Tibial nerve (tissue), 4 donors: ENCODE results near the gene MRFAP1. TPM values are rescaled to one million over a fixed set of nuclear protein-coding genes. Genes with fewer than 3 reads are reported as not detected.
A peak's percentile ranks its signal among the peaks of the same experiment; 100 is the strongest.
"Not testable (repeated sequence)": the region's sequence is repeated elsewhere in the genome, so short reads cannot be mapped to it uniquely, and the experiment has no call there.

ENCODE experiments used
- DNase-seq, 2 donors: peaks; one replicate each; pipeline ENCODE4 v3.0.0-alpha.2; 2019; ENCODE audit warnings: low spot score in 2 of 2
- H3K27ac ChIP-seq, 4 donors: fragments of 200-600 bp; sonication (generic) in 3 of 4; one replicate each; pipeline ENCODE4 v1.5.1; 2017 to 2019; ENCODE audit warnings: mild to moderate bottlenecking in 1 of 4
- H3K27me3 ChIP-seq, 2 donors: fragments of 200-600 bp; sonication (generic) in 1 of 2; one replicate each; pipeline versions ENCODE4 v1.5.1 to v1.6.0; 2017 to 2019
- H3K36me3 ChIP-seq, 3 donors: fragments of 200-600 bp; sonication (generic); one replicate each; pipeline ENCODE4 v1.5.1; 2018 to 2019
- H3K4me1 ChIP-seq, 4 donors: fragments of 200-600 bp; sonication (generic) in 3 of 4; one replicate each; pipeline ENCODE4 v1.5.1; 2017 to 2019
- H3K4me3 ChIP-seq, 4 donors: fragments of 200-600 bp; sonication (generic) in 3 of 4; one replicate each; pipeline ENCODE4 v1.5.1; 2017 to 2019; ENCODE audit warnings: mild to moderate bottlenecking in 1 of 4, moderate library complexity in 1 of 4
- H3K9me3 ChIP-seq, 4 donors: fragments of 200-600 bp; sonication (generic) in 3 of 4; one replicate each; pipeline ENCODE4 v1.5.1; 2017 to 2019
- EP300 ChIP-seq, 2 donors: sonication (generic); formaldehyde crosslinking; IDR thresholded peaks; one replicate each; pipeline ENCODE4 v1.6.1; 2017; ENCODE audit warnings: antibody characterized with exemption in 2 of 2, mild to moderate bottlenecking in 1 of 2
- POLR2A ChIP-seq, 2 donors: fragments of 450-650 bp; IDR thresholded peaks; one replicate each; pipeline ENCODE4 v1.6.1; 2017; ENCODE audit warnings: antibody characterized with exemption in 2 of 2, mild to moderate bottlenecking in 2 of 2, moderate library complexity in 2 of 2
- WGBS, 2 donors: methylation state at CpG; one replicate each; pipeline ENCODE4 v1.1.5; 2018; 5-methylcytosine and 5-hydroxymethylcytosine counted together
- total RNA-seq, 4 donors: library from RNA; depleted of rRNA; stranded (reverse); fragments of >200 nt; gene quantifications; one replicate each; pipeline ENCODE4 v1.1.0, GENCODE V29; 2016
- TF ChIP-seq, protein P1 (sequence below), 5 experiments: fragments of 200-600 bp in 3 of 5; fragments of 450-650 bp in 2 of 5; sonication (generic) in 3 of 5; IDR thresholded peaks; one replicate each; pipeline ENCODE4 v1.5.1; 2016 to 2019; ENCODE audit warnings: antibody characterized with exemption in 5 of 5, mild to moderate bottlenecking in 3 of 5, moderate library complexity in 2 of 5

Gene MRFAP1
- total RNA-seq, 4 donors from 2014 or later: 176 to 300 (median 202) TPM

DNA sequence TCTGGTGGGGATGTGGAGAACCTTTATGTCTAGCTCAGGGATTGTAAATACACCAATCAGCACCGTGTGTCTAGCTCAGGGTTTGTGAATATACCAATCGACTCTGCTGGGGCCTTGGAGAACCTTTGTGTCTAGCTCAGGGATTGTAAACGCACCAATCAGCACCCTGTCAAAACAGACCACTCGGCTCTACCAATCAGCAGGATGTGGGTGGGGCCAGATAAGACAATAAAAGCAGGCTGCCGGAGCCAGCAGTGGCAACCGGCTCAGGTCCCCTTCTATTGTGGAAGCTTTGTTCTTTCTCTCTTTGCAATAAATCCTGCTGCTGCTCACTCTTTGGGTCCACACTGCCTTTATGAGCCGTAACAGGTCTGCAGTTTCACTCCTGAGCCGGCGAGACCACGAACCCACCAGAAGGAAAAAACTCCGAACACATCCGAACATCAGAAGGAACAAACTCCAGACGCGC lies 32.7 kb downstream of the MRFAP1 start:
- H3K9me3 ChIP-seq, DNase-seq, H3K27me3 ChIP-seq: not testable (repeated sequence)
- Histone ChIP-seq H3K4me3 (peak overlapping the region; percentile 62 to 84 (median 80)), H3K27ac (peak overlapping the region; percentile 35 to 89 (median 80)), H3K36me3 (peaks cover 0 to 39% (median 0%) of the 10 kb centered on the region in 3 donors), H3K4me1 (peaks cover 0 to 34% (median 24%) of the 10 kb centered on the region in 4 donors)
- WGBS, 2 donors: 30 to 42% methylated on average over 14 of the region's 14 CpGs
- TF ChIP-seq, protein P1, sequence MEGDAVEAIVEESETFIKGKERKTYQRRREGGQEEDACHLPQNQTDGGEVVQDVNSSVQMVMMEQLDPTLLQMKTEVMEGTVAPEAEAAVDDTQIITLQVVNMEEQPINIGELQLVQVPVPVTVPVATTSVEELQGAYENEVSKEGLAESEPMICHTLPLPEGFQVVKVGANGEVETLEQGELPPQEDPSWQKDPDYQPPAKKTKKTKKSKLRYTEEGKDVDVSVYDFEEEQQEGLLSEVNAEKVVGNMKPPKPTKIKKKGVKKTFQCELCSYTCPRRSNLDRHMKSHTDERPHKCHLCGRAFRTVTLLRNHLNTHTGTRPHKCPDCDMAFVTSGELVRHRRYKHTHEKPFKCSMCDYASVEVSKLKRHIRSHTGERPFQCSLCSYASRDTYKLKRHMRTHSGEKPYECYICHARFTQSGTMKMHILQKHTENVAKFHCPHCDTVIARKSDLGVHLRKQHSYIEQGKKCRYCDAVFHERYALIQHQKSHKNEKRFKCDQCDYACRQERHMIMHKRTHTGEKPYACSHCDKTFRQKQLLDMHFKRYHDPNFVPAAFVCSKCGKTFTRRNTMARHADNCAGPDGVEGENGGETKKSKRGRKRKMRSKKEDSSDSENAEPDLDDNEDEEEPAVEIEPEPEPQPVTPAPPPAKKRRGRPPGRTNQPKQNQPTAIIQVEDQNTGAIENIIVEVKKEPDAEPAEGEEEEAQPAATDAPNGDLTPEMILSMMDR (IDR thresholded peaks at IDR 0.05): peak in 1 of 5 experiments; percentile 5

GRCh38 chr4:6673660-6674499 lies 33.4 kb downstream of the MRFAP1 start:
- Histone ChIP-seq H3K4me3 (peak overlapping the region; percentile 62 to 84 (median 80)), H3K4me1 (peaks cover 0 to 34% (median 24%) of the 10 kb centered on the region in 4 donors), H3K36me3 (peaks cover 0 to 38% (median 0%) of the 10 kb centered on the region in 3 donors), H3K9me3 (no peaks in the 10 kb centered on the region), H3K27me3 (no peaks in the 10 kb centered on the region), H3K27ac (peak overlapping the region; percentile 35 to 89 (median 80))
- peak; percentile 63 to 93 for TF ChIP-seq EP300 (IDR thresholded peaks at IDR 0.05)
- TF ChIP-seq, protein P1 (IDR thresholded peaks at IDR 0.05): peak in 3 of 5 experiments; percentile 5 to 44 (median 6)
- peak; percentile 39 to 70 for TF ChIP-seq POLR2A (IDR thresholded peaks at IDR 0.05)
- 1 to 4% methylated on average over 10 to 51 of the region's 89 CpGs for WGBS, 2 donors
- DNase-seq: peak; percentile 81 to 87

DNA sequence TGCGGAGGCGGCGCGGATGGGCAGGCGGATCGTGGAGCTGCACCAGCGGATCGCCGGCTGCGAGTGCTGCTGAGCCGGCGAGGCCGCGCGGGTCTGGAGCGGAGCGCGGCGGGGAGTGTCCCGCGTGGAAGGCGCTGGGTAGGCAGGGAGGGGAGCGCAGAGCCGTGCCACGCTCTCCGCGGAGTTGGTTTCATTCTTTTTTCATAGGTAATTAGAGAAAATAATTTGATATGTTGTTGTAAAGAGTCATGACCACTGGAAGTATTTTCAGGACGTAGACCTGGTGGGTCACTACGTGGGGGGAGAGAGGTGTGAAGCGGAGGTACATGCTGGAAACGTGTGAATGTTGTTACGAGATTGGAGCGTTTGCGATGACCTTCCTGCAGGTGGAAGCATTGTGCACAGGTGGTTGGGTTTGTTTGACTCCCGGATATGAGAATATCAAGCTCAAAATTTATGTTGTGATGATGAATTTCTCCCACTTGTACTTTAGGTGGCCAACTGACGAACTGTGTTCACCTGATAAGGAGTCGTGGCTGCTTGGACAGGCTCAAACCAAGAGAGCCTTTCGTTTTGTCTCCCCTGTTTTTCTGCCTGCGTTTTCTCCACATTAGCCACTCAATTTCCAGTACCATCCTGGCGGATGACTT lies 34.1 kb downstream of the MRFAP1 start:
- no peaks in the 10 kb centered on the region for H3K27me3 ChIP-seq
- peaks cover 0 to 36% (median 0%) of the 10 kb centered on the region in 3 donors for H3K36me3 ChIP-seq
- no peak for DNase-seq
- peak overlapping the region; percentile 35 to 89 (median 80) for H3K27ac ChIP-seq
- TF ChIP-seq, protein P1 (IDR thresholded peaks at IDR 0.05): peak in 1 of 5 experiments; percentile 26
- TF ChIP-seq POLR2A (IDR thresholded peaks at IDR 0.05) (no peak), EP300 (IDR thresholded peaks at IDR 0.05) (no peak)
- WGBS, 2 donors: 6 to 7% methylated on average over 34 to 39 of the region's 40 CpGs
- peak overlapping the region; percentile 62 to 84 (median 80) for H3K4me3 ChIP-seq
- H3K9me3 ChIP-seq: no peaks in the 10 kb centered on the region
- peaks cover 0 to 34% (median 24%) of the 10 kb centered on the region in 4 donors for H3K4me1 ChIP-seq

- H3K9me3 ChIP-seq: no peaks in the 10 kb centered on the region
- H3K4me1 ChIP-seq: peaks cover 0 to 34% (median 24%) of the 10 kb centered on the region in 4 donors
- TF ChIP-seq, protein P1 (IDR thresholded peaks at IDR 0.05): no peak
- no peak for TF ChIP-seq POLR2A (IDR thresholded peaks at IDR 0.05)
- TF ChIP-seq EP300 (IDR thresholded peaks at IDR 0.05): no peak
- no peaks in the 10 kb centered on the region for H3K27me3 ChIP-seq
- H3K36me3 ChIP-seq: peaks cover 0 to 37% (median 0%) of the 10 kb centered on the region in 3 donors
- 84 to 87% methylated on average over 21 of the region's 21 CpGs for WGBS, 2 donors
- no peak for DNase-seq
- no peak overlapping the region for H3K4me3 ChIP-seq
- H3K27ac ChIP-seq: no peak overlapping the region
These were observed 36.5 kb downstream of the MRFAP1 start for GRCh38 chr4:6676722-6677558.
